Liver (tissue), 9 donors: Measurements from ENCODE around the gene TTC7B. TPM values are rescaled to one million over a fixed set of nuclear protein-coding genes. Genes with fewer than 3 reads are reported as not detected.

Experiments
- DNase-seq: peaks from one replicate; pipeline ENCODE4 v3.0.0-alpha.2; 2017; ENCODE audit warnings: low spot score
- H3K27ac ChIP-seq, 2 donors: one replicate each; pipeline ENCODE4 v1.7.0; 2013; ENCODE audit warnings: inconsistent platforms in 2 of 2, low read length in 2 of 2, control low read depth in 1 of 2, low read depth in 1 of 2, mild to moderate bottlenecking in 1 of 2
- H3K27me3 ChIP-seq, 4 donors: one replicate each; pipeline versions ENCODE4 v1.6.1 to v1.7.0; 2013; ENCODE audit warnings: low read length in 3 of 4, inconsistent platforms in 1 of 4, mild to moderate bottlenecking in 1 of 4, moderate library complexity in 1 of 4; ENCODE audit not compliant: control insufficient read depth in 4 of 4, insufficient read depth in 4 of 4
- H3K36me3 ChIP-seq, 4 donors: one replicate each; pipeline versions ENCODE4 v1.6.1 to v1.7.0; 2013; ENCODE audit warnings: low read length in 3 of 4, mild to moderate bottlenecking in 3 of 4, low read depth in 1 of 4, moderate library complexity in 1 of 4; ENCODE audit not compliant: control insufficient read depth in 4 of 4, insufficient read depth in 3 of 4
- H3K4me1 ChIP-seq, 4 donors: one replicate each; pipeline versions ENCODE4 v1.6.1 to v1.7.0; 2013; ENCODE audit warnings: low read length in 3 of 4, mild to moderate bottlenecking in 3 of 4, moderate library complexity in 1 of 4; ENCODE audit not compliant: control insufficient read depth in 4 of 4, insufficient read depth in 4 of 4
- H3K4me3 ChIP-seq, 3 donors: one replicate each; pipeline versions ENCODE4 v1.6.1 to v1.7.0; 2013; ENCODE audit warnings: low read length in 3 of 3, control low read depth in 1 of 3, low read depth in 1 of 3, mild to moderate bottlenecking in 1 of 3
- H3K9ac ChIP-seq, 2 donors: one replicate each; pipeline ENCODE4 v1.7.0; 2013; ENCODE audit warnings: low read length in 2 of 2, mild to moderate bottlenecking in 2 of 2, moderate library complexity in 2 of 2, control low read depth in 1 of 2, low read depth in 1 of 2
- H3K9me3 ChIP-seq, 4 donors: one replicate each; pipeline versions ENCODE4 v1.6.1 to v1.7.0; 2013; ENCODE audit warnings: low read length in 3 of 4; ENCODE audit not compliant: control insufficient read depth in 4 of 4
- EGR1 ChIP-seq, 2 donors: IDR thresholded peaks; 2 replicates each; pipeline ENCODE4 v1.6.1; 2016 to 2018; ENCODE audit warnings: antibody characterized with exemption in 2 of 2, low read depth in 2 of 2
- FOXA1 ChIP-seq: IDR thresholded peaks from 2 replicates; pipeline ENCODE4 v1.6.1; 2016; ENCODE audit warnings: antibody characterized with exemption
- FOXA2 ChIP-seq: IDR thresholded peaks from 2 replicates; pipeline ENCODE4 v1.6.1; 2016; ENCODE audit warnings: antibody characterized with exemption
- HNF4A ChIP-seq, 2 donors: conservative IDR thresholded peaks; 2 replicates each; pipeline ENCODE4 v1.6.1; 2016; ENCODE audit warnings: antibody characterized with exemption in 2 of 2, mild to moderate bottlenecking in 2 of 2
- JUND ChIP-seq, 2 donors: IDR thresholded peaks; 2 replicates each; pipeline ENCODE4 v1.6.1; 2016; ENCODE audit warnings: antibody characterized with exemption in 2 of 2
- NR2F2 ChIP-seq: IDR thresholded peaks from 2 replicates; pipeline ENCODE4 v1.6.1; 2016; ENCODE audit warnings: antibody characterized with exemption
- RAD21 ChIP-seq, 2 donors: IDR thresholded peaks; 2 replicates each; pipeline ENCODE4 v1.6.1; 2016; ENCODE audit warnings: antibody characterized with exemption in 2 of 2, mild to moderate bottlenecking in 2 of 2
- RXRA ChIP-seq, 2 donors: IDR thresholded peaks; 2 replicates each; pipeline ENCODE4 v1.6.1; 2017 to 2018; ENCODE audit warnings: antibody characterized with exemption in 2 of 2, mild to moderate bottlenecking in 1 of 2
- SP1 ChIP-seq: IDR thresholded peaks from 2 replicates; pipeline ENCODE4 v1.6.1; 2018; ENCODE audit warnings: antibody characterized with exemption, mild to moderate bottlenecking
- WGBS: extraction: QIAGEN DNeasy Blood & Tissue Kit; methylation state at CpG from one replicate; pipeline ENCODE4 v1.1.7; 2013; 5-methylcytosine and 5-hydroxymethylcytosine counted together
- polyA plus RNA-seq, 2 donors: library from polyadenylated mRNA; stranded (reverse) in 1 of 2; unstranded in 1 of 2; fragments of 200-250 nt in 1 of 2; fragments of >200 nt in 1 of 2; fragmentation: Nextera tagmentation in 1 of 2; extraction: Ambion mirVana in 1 of 2; gene quantifications; one replicate each; pipeline versions ENCODE4 v1.2.1 to v1.2.3, GENCODE V29; 2013 to 2015
- total RNA-seq, 2 donors: library from RNA; depleted of rRNA; stranded (reverse); fragments of >200 nt; gene quantifications; one replicate each; pipeline ENCODE4 v1.2.3, GENCODE V29; 2014
- TF ChIP-seq, protein P1 (sequence below): IDR thresholded peaks from 2 replicates; pipeline ENCODE4 v1.6.1; 2016; ENCODE audit warnings: antibody characterized with exemption
- TF ChIP-seq, protein P2 (sequence below): IDR thresholded peaks from 2 replicates; pipeline ENCODE4 v1.6.1; 2016; ENCODE audit warnings: antibody characterized with exemption
- TF ChIP-seq, protein P3 (sequence below): IDR thresholded peaks from 2 replicates; pipeline ENCODE4 v1.6.1; 2016; ENCODE audit warnings: antibody characterized with exemption, mild to moderate bottlenecking
- donor health status: healthy.
- donor health status: healthy.
- donor health status: healthy.
- donor health status: healthy.
- donor health status: healthy.

TTC7B gene
- total and polyA plus RNA-seq, 4 donors = 9.1 to 31.0 (median 12.5) TPM

DNA sequence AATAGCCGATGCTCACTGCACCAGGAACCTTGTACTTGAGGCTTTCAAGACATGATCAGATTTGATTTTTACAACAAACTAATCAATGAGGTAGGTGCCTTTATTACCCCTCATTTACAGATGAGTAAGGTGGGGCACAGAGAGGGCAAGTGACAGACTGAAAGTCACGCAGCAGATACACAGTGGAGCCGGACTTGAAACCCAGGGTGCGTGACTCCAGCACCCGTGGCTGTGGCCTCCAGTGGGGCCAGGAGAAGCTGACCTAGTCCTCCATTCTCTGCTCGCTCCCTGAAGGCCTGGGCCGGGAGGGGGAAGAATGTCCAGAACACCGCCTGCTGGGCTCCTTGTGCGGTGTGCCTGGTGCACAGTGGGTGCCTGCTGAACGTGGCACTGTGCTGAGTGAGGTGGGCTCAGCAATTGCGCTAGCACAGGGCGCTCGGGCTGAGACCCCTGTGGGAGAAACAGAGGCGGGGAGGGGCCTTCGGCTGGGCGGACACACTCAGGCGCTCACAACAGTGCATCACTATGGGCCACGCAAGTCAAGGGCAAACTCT lies 294.2 kb downstream of the TTC7B start:
- no peaks in the 10 kb centered on the region for H3K27me3 ChIP-seq
- DNase-seq = no peak
- peaks cover 0 to 5% (median 2%) of the 10 kb centered on the region in 4 donors for H3K4me1 ChIP-seq
- no peak for TF ChIP-seq FOXA2
- H3K27ac ChIP-seq = no peak overlapping the region
- H3K9ac ChIP-seq = no peak overlapping the region
- H3K4me3 ChIP-seq = no peak overlapping the region
- H3K9me3 ChIP-seq = peaks cover 0 to under 1% (median under 1%) of the 10 kb centered on the region in 4 donors
- H3K36me3 ChIP-seq = no peaks in the 10 kb centered on the region
- 89% methylated on average over 18 of the region's 18 CpGs for WGBS

DNA sequence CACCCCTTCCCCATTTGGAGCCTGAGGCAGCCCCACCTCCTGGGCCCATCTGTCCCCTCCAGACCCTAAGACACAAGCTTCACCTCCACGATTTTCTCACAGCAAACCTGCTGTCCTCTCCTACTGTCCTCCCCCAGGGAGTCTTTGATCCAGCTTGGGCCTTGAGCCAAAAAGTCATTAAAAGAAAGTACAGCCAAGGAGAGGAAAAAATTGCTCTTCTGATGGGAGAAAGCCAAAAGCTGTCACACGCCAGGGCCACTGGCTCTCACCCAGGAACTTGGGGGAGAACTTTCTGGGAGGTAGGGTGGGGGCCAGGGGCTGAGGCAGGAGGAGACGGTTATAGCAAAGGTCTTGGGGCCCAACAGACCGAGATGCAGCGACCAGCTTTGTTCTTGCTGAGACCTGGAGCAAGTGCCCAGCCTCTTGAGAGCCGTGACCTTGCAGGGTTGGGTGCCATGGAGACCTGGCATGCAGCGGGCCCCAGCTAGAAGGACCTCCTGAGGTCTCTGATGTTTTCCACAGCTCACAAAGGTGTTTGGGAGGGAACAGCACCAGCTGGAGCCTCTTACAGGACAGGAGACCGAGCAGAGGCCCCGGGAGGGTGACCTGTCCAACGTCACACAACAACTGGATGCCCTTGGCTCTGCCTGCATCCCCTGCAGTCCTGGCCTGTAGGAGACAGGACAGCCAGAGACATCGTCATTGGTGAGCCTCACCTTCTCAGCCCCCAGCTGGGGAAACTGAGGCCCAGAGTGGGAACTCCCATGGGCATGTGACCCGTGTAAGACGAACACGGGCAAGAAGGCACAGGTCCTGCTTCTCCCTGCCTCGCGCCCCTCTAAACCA lies 294.9 kb downstream of the TTC7B start:
- H3K36me3 ChIP-seq = no peaks in the 10 kb centered on the region
- H3K27me3 ChIP-seq = no peaks in the 10 kb centered on the region
- no peak overlapping the region for H3K9ac ChIP-seq
- DNase-seq = no peak
- no peak overlapping the region for H3K27ac ChIP-seq
- H3K4me1 ChIP-seq = peaks cover 0 to 5% (median 2%) of the 10 kb centered on the region in 4 donors
- TF ChIP-seq RXRA (IDR thresholded peaks at IDR 0.05) = no peak
- TF ChIP-seq HNF4A (conservative IDR thresholded peaks at IDR 0.05) = no peak
- TF ChIP-seq NR2F2 = no peak
- no peak for TF ChIP-seq RAD21 (IDR thresholded peaks at IDR 0.05)
- TF ChIP-seq FOXA1 = no peak
- TF ChIP-seq EGR1 (IDR thresholded peaks at IDR 0.05; ENCODE audit: low read depth in 2 of 2) = no peak
- no peak for TF ChIP-seq JUND (IDR thresholded peaks at IDR 0.05)
- no peaks in the 10 kb centered on the region for H3K9me3 ChIP-seq
- WGBS = 81% methylated on average over 16 of the region's 16 CpGs
- no peak overlapping the region for H3K4me3 ChIP-seq

DNA sequence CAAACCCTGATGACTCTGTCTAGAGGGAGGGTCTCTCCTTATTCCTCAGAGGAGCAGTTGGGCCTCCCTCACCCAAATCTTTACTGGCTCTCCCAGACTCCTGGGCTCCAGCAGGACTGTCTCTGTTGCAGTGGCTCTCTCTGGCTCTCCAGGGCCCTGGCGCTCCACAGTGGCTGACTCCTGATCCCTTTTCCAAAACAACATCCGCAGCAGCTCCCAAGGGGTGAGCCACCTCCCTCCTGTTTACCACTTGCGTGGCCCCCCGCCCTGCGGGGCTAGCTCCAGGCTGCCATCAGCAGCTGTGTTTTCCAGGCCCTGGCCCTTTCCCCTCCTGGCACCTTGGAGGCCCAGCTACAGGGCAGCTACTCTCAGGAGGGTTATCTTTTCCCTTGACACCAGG lies 295.9 kb downstream of the TTC7B start:
- no peaks in the 10 kb centered on the region for H3K9me3 ChIP-seq
- H3K4me3 ChIP-seq = no peak overlapping the region
- H3K9ac ChIP-seq = no peak overlapping the region
- peaks cover 0 to 5% (median 2%) of the 10 kb centered on the region in 4 donors for H3K4me1 ChIP-seq
- TF ChIP-seq RAD21 (IDR thresholded peaks at IDR 0.05) (no peak), FOXA2 (no peak), SP1 (no peak), NR2F2 (no peak)
- TF ChIP-seq, protein P1, sequence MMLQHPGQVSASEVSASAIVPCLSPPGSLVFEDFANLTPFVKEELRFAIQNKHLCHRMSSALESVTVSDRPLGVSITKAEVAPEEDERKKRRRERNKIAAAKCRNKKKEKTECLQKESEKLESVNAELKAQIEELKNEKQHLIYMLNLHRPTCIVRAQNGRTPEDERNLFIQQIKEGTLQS = no peak
- TF ChIP-seq, protein P2, sequence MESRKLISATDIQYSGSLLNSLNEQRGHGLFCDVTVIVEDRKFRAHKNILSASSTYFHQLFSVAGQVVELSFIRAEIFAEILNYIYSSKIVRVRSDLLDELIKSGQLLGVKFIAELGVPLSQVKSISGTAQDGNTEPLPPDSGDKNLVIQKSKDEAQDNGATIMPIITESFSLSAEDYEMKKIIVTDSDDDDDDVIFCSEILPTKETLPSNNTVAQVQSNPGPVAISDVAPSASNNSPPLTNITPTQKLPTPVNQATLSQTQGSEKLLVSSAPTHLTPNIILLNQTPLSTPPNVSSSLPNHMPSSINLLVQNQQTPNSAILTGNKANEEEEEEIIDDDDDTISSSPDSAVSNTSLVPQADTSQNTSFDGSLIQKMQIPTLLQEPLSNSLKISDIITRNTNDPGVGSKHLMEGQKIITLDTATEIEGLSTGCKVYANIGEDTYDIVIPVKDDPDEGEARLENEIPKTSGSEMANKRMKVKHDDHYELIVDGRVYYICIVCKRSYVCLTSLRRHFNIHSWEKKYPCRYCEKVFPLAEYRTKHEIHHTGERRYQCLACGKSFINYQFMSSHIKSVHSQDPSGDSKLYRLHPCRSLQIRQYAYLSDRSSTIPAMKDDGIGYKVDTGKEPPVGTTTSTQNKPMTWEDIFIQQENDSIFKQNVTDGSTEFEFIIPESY = no peak
- TF ChIP-seq, protein P3, sequence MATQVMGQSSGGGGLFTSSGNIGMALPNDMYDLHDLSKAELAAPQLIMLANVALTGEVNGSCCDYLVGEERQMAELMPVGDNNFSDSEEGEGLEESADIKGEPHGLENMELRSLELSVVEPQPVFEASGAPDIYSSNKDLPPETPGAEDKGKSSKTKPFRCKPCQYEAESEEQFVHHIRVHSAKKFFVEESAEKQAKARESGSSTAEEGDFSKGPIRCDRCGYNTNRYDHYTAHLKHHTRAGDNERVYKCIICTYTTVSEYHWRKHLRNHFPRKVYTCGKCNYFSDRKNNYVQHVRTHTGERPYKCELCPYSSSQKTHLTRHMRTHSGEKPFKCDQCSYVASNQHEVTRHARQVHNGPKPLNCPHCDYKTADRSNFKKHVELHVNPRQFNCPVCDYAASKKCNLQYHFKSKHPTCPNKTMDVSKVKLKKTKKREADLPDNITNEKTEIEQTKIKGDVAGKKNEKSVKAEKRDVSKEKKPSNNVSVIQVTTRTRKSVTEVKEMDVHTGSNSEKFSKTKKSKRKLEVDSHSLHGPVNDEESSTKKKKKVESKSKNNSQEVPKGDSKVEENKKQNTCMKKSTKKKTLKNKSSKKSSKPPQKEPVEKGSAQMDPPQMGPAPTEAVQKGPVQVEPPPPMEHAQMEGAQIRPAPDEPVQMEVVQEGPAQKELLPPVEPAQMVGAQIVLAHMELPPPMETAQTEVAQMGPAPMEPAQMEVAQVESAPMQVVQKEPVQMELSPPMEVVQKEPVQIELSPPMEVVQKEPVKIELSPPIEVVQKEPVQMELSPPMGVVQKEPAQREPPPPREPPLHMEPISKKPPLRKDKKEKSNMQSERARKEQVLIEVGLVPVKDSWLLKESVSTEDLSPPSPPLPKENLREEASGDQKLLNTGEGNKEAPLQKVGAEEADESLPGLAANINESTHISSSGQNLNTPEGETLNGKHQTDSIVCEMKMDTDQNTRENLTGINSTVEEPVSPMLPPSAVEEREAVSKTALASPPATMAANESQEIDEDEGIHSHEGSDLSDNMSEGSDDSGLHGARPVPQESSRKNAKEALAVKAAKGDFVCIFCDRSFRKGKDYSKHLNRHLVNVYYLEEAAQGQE = no peak
- no peaks in the 10 kb centered on the region for H3K36me3 ChIP-seq
- no peak for DNase-seq
- no peak overlapping the region for H3K27ac ChIP-seq
- H3K27me3 ChIP-seq = no peaks in the 10 kb centered on the region
- 86% methylated on average over 5 of the region's 5 CpGs for WGBS
